A673 (cell line): Measurements from ENCODE around the gene COBL. TPM values are rescaled to one million over a fixed set of nuclear protein-coding genes. Genes with fewer than 3 reads are reported as not detected.

Experiments
- BruUV-seq: library from RNA; stranded (reverse); fragments of 400-500 nt; replicated peaks from 2 replicates; lab custom pipeline; 2021; lab: Mats Ljungman, UMichigan
- CTCF ChIA-PET: fragments of 300-600 bp; sonication (Branson Sonifier 250); formaldehyde crosslinking; loops from one replicate; lab custom pipeline; 2022; ENCODE audit warnings: antibody characterized with exemption; lab: Charles Lee
- POLR2A ChIA-PET: fragments of 300-600 bp; sonication (Branson Sonifier 250); formaldehyde crosslinking; loops from one replicate; lab custom pipeline; 2022; ENCODE audit warnings: antibody characterized with exemption; ENCODE audit not compliant: low non-redundant PET; lab: Charles Lee
- DNase-seq: peaks from one replicate; pipeline ENCODE4 v3.0.0-alpha.2; 2015; ENCODE audit warnings: low spot score
- H3K27ac ChIP-seq: fragments of 200-600 bp; sonication (generic); 2 replicates; pipeline ENCODE4 v1.5.1; 2016; ENCODE audit warnings: mixed run types, low read depth, mild to moderate bottlenecking, mixed read lengths, antibody characterized with exemption, low read length; ENCODE audit not compliant: poor library complexity, severe bottlenecking
- H3K27me3 ChIP-seq: fragments of 200-600 bp; sonication (generic); replicated peaks from 2 replicates; pipeline ENCODE4 v1.6.1; 2017; ENCODE audit warnings: mixed run types, low read depth, mild to moderate bottlenecking, mixed read lengths, antibody characterized with exemption, low read length; ENCODE audit not compliant: insufficient read depth, poor library complexity
- H3K36me3 ChIP-seq: fragments of 200-600 bp; sonication (generic); 2 replicates; pipeline ENCODE4 v1.6.1; 2016; ENCODE audit warnings: mixed run types, mild to moderate bottlenecking, mixed read lengths, antibody characterized with exemption, low read length; ENCODE audit not compliant: insufficient read depth, poor library complexity, severe bottlenecking
- H3K4me1 ChIP-seq: fragments of 200-600 bp; sonication (generic); 2 replicates; pipeline ENCODE4 v1.6.1; 2017; ENCODE audit warnings: mixed run types, mild to moderate bottlenecking, mixed read lengths, antibody characterized with exemption, low read length; ENCODE audit not compliant: insufficient read depth, poor library complexity, severe bottlenecking
- H3K4me3 ChIP-seq: fragments of 200-600 bp; sonication (generic); 2 replicates; pipeline ENCODE4 v1.5.1; 2016; ENCODE audit warnings: low read depth, mixed run types, mild to moderate bottlenecking, mixed read lengths, low read length; ENCODE audit not compliant: poor library complexity, severe bottlenecking
- H3K9me3 ChIP-seq: fragments of 200-600 bp; sonication (generic); 2 replicates; pipeline ENCODE4 v1.6.1; 2016; ENCODE audit warnings: mixed run types, low read depth, mild to moderate bottlenecking, mixed read lengths, antibody characterized with exemption, low read length; ENCODE audit not compliant: poor library complexity, severe bottlenecking
- EZH2 ChIP-seq: fragments of 200-600 bp; sonication (generic); IDR thresholded peaks from 2 replicates; pipeline ENCODE4 v1.6.1; 2017; ENCODE audit warnings: borderline replicate concordance, low read depth, mild to moderate bottlenecking, mixed read lengths, antibody characterized with exemption, low read length; ENCODE audit not compliant: poor library complexity, severe bottlenecking
- intact Hi-C: fragments of 100-400 bp; cut with micrococcal nuclease; formaldehyde crosslinking; loops from one replicate; pipeline ENCODE4 v1.10.0; 2022; ENCODE audit not compliant: unreplicated experiment
- total RNA-seq: library from RNA; stranded (reverse); gene quantifications from 2 replicates; pipeline ENCODE4 v1.2.3, GENCODE V29; 2021
- TF ChIP-seq, protein P1 (sequence below): fragments of 300-800, 200-600 bp; sonication (generic); conservative IDR thresholded peaks from 2 replicates; pipeline ENCODE4 v1.5.1; 2017; ENCODE audit warnings: low read depth, mild to moderate bottlenecking, antibody characterized with exemption, low read length, moderate library complexity, mixed read lengths

COBL gene
- total RNA-seq, 1 experiment from 2014 or later: not detected

DNA sequence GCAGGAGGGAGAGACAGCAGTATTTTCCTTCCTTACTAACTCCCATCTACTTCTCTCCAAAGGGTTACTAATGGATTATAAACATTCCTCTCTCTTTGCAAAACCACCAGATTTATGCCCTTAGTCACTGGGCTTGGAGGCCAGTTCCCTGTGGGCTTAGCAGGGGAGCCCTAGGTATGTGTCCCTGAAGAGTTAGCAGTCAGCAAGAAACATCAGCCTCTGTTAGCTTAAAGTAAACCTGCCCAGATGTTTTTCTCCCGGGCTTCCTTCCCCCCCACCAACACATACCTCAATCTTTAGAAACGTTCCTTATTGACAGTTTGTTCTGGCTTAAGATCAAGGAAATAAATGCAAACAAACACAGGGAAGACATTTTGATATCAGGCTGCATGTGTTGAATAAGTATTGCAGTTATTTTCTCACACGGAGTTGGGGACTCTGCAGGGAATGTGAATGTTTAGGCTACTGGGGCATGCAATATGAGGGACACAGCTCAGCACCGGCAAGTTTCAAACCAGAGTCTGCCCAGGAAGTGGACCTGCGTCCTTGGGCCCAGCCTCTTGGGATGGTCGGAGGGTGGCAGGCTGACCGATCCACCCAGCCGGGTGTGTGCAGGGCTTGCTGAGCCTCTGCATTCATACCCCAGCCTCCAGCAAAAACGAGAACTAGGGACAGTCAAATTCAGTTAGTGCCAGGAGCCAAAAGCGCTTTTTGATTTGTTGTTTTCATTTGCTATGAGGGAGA is 281.9 kb downstream of the COBL start:
- intact Hi-C loops: no loop called here
- no peak overlapping the region for H3K4me3 ChIP-seq
- TF ChIP-seq EZH2: no peak
- TF ChIP-seq, protein P1, sequence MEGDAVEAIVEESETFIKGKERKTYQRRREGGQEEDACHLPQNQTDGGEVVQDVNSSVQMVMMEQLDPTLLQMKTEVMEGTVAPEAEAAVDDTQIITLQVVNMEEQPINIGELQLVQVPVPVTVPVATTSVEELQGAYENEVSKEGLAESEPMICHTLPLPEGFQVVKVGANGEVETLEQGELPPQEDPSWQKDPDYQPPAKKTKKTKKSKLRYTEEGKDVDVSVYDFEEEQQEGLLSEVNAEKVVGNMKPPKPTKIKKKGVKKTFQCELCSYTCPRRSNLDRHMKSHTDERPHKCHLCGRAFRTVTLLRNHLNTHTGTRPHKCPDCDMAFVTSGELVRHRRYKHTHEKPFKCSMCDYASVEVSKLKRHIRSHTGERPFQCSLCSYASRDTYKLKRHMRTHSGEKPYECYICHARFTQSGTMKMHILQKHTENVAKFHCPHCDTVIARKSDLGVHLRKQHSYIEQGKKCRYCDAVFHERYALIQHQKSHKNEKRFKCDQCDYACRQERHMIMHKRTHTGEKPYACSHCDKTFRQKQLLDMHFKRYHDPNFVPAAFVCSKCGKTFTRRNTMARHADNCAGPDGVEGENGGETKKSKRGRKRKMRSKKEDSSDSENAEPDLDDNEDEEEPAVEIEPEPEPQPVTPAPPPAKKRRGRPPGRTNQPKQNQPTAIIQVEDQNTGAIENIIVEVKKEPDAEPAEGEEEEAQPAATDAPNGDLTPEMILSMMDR: no peak
- BruUV-seq: no TSS peak
- no peaks in the 10 kb centered on the region for H3K4me1 ChIP-seq
- H3K27me3 ChIP-seq: no peaks in the 10 kb centered on the region
- no peak for DNase-seq
- H3K27ac ChIP-seq: no peak overlapping the region
- H3K36me3 ChIP-seq: no peaks in the 10 kb centered on the region
- ChIA-PET CTCF (no interaction called here), POLR2A (no interaction called here)
- peaks cover 11% of the 10 kb centered on the region for H3K9me3 ChIP-seq

DNA sequence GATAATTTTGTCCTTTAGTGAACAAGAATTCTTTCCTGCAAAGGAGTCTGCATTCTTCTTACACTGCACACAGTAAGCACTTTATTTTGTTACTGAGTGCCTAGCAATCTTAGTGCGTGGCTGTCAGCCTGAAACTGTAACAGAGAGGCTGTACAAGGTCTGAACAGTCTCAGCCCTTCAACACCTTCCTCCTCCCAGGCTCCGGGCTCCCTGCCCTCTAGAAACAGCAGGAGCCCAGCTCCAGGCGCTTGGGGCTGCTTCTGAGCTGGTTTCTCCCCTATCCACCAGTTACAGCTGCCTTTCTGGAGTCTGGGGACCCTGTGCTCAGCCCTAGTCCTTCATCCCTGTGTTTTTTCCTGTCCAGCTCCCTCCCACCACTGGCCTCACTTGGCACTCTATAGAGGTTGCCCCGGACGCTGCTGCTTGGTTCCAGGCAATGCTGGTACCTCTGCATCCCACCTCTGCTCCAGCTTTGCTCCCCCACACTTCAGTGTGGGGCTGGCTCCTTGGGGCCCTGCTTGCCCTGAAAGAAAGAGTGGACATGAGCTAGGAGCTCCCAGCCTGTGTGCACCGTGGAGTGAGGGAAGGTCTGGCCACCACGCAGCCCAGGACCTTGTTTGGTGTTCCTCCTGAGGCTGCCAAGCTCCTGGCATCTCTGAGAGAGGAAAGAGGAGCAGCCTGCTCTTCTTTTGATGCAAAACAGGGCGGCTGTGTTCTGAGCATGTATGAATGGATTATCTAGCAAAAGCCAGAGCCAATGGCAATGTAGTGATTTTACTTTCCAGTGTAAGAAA is 282.7 kb downstream of the COBL start:
- Histone ChIP-seq H3K9me3 (peaks cover 5% of the 10 kb centered on the region), H3K27me3 (no peaks in the 10 kb centered on the region), H3K4me1 (no peaks in the 10 kb centered on the region), H3K27ac (no peak overlapping the region), H3K4me3 (no peak overlapping the region), H3K36me3 (no peaks in the 10 kb centered on the region)
- CTCF ChIA-PET: no interaction called here
- POLR2A ChIA-PET: no interaction called here
- TF ChIP-seq, protein P1: no peak
- TF ChIP-seq EZH2: no peak
- no peak for DNase-seq
- no TSS peak for BruUV-seq
- intact Hi-C loops: no loop called here

GRCh38 chr7:51031791-51032515 is 284.7 kb downstream of the COBL start:
- H3K9me3 ChIP-seq: peaks cover 2% of the 10 kb centered on the region
- CTCF ChIA-PET: no interaction called here

More at GRCh38 chr7:51031791-51032515, 284.7 kb downstream of the COBL start:
- no peak for TF ChIP-seq EZH2
- TF ChIP-seq, protein P1: no peak
- no peaks in the 10 kb centered on the region for H3K27me3 ChIP-seq
- intact Hi-C loops: no loop called here
- no TSS peak for BruUV-seq
- DNase-seq: no peak
- no peaks in the 10 kb centered on the region for H3K4me1 ChIP-seq
- H3K27ac ChIP-seq: no peak overlapping the region
- H3K4me3 ChIP-seq: no peak overlapping the region
- H3K36me3 ChIP-seq: no peaks in the 10 kb centered on the region
- POLR2A ChIA-PET: no interaction called here
